HEK293T (cell line): ENCODE results near the gene E2F1.
A peak's percentile ranks its signal among the peaks of the same experiment; 100 is the strongest.

Experiments
- ARNT ChIP-seq: fragments of 450-650 bp; IDR thresholded peaks from 2 replicates; pipeline ENCODE4 v1.6.1; 2017; ENCODE audit warnings: mild to moderate bottlenecking
- BHLHE40 ChIP-seq: fragments of 450-650 bp; IDR thresholded peaks from 2 replicates; pipeline ENCODE4 v1.6.1; 2016; ENCODE audit warnings: mild to moderate bottlenecking, moderate library complexity, borderline replicate concordance
- CTBP1 ChIP-seq: fragments of 450-650 bp; IDR thresholded peaks from 2 replicates; pipeline ENCODE4 v1.6.1; 2016; ENCODE audit warnings: borderline replicate concordance
- FOXA1 ChIP-seq: fragments of 450-650 bp; IDR thresholded peaks from 2 replicates; pipeline ENCODE4 v1.6.1; 2016; ENCODE audit warnings: mild to moderate bottlenecking
- FOXK2 ChIP-seq: fragments of 450-650 bp; IDR thresholded peaks from 2 replicates; pipeline ENCODE4 v1.6.1; 2016; ENCODE audit warnings: mild to moderate bottlenecking
- FOXM1 ChIP-seq: fragments of 450-650 bp; IDR thresholded peaks from 2 replicates; pipeline ENCODE4 v1.6.1; 2017; ENCODE audit warnings: mild to moderate bottlenecking, borderline replicate concordance
- L3MBTL2 ChIP-seq: fragments of 450-650 bp; conservative IDR thresholded peaks from 2 replicates; pipeline ENCODE4 v1.6.1; 2016; ENCODE audit warnings: mild to moderate bottlenecking
- LEF1 ChIP-seq: fragments of 450-650 bp; IDR thresholded peaks from 2 replicates; pipeline ENCODE4 v1.6.1; 2017; ENCODE audit warnings: mild to moderate bottlenecking, borderline replicate concordance
- NFRKB ChIP-seq: fragments of 450-650 bp; IDR thresholded peaks from 2 replicates; pipeline ENCODE4 v1.6.1; 2016; ENCODE audit warnings: mild to moderate bottlenecking, moderate library complexity
- SP1 ChIP-seq: fragments of 450-650 bp; IDR thresholded peaks from 2 replicates; pipeline ENCODE4 v1.6.1; 2017
- SUZ12 ChIP-seq: fragments of 450-650 bp; IDR thresholded peaks from 2 replicates; pipeline ENCODE4 v1.6.1; 2016; ENCODE audit warnings: mild to moderate bottlenecking
- TF ChIP-seq, protein P1 (sequence below): fragments of 450-650 bp; IDR thresholded peaks from 2 replicates; pipeline ENCODE4 v1.6.1; 2016

DNA sequence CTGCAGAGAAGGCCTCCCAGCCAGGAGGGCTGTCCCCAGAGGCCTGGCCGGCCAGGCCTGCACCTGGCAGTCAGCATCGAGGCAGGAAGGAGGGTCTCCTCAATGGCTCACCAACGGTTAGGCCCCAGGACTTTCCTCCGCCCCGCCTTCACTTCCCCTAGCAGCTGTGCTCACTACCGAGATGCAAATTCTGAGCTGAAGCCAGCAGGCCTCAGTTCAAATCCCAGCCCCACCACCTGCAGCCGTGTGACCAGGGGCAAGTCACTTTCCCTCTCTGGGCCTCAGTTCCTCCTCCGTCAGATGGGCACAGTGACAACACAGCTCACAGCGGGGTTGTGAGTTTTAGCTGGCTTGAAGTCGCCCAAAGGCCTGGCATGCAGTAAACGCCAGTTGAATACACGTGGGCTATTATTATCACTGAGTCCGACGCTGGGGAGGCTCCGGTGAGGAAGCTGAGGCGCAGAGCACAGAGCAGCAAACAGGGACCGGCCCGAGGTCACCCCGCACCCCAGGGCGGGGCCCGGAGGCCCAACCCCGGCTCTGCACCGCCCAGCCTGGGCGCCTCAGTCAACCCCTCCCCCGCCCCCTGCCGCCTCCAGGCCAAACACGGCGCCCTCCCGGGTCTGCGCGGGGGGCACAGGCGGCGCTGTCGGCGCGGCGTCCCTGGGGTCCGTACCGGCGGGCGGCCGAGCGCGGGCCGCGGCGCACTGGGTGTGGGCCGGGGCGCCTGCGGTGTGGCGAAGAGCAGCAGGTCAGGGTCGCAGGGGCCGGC lies 671 bp downstream of the E2F1 start:
- TF ChIP-seq FOXA1: no peak
- TF ChIP-seq, protein P1, sequence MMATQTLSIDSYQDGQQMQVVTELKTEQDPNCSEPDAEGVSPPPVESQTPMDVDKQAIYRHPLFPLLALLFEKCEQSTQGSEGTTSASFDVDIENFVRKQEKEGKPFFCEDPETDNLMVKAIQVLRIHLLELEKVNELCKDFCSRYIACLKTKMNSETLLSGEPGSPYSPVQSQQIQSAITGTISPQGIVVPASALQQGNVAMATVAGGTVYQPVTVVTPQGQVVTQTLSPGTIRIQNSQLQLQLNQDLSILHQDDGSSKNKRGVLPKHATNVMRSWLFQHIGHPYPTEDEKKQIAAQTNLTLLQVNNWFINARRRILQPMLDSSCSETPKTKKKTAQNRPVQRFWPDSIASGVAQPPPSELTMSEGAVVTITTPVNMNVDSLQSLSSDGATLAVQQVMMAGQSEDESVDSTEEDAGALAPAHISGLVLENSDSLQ: no peak
- no peak for TF ChIP-seq FOXM1
- no peak for TF ChIP-seq NFRKB
- TF ChIP-seq FOXK2: no peak
- TF ChIP-seq CTBP1: no peak
- TF ChIP-seq SUZ12: no peak
- TF ChIP-seq SP1: no peak
- TF ChIP-seq BHLHE40: no peak
- TF ChIP-seq ARNT: no peak
- no peak for TF ChIP-seq LEF1
- 0 out of 2 replicates have a peak, but pooled peaks have one; percentile 33 for TF ChIP-seq L3MBTL2
